Neural cell (in vitro differentiated cells): ENCODE data around the gene TRIM32. TPM values are rescaled to one million over a fixed set of nuclear protein-coding genes. Genes with fewer than 3 reads are reported as not detected.

Source experiments
- H2AFZ ChIP-seq: fragments of 200-600, 300-800 bp; sonication (generic), shearing (Covaris generic); 2 replicates; pipeline ENCODE4 v1.6.0; 2014; ENCODE audit warnings: low read depth, mild to moderate bottlenecking, antibody characterized with exemption, low read length, moderate library complexity
- H3F3A ChIP-seq: fragments of 200-600 bp; shearing (Covaris generic); 2 replicates; pipeline ENCODE4 v1.6.1; 2016; ENCODE audit warnings: mild to moderate bottlenecking, moderate library complexity, mixed read lengths, antibody characterized with exemption, low read length; ENCODE audit not compliant: insufficient read depth, poor library complexity, severe bottlenecking
- H3K27ac ChIP-seq: fragments of 200-600, 300-800 bp; sonication (generic), shearing (Covaris generic); 2 replicates; pipeline ENCODE4 v1.5.1; 2014; ENCODE audit warnings: mild to moderate bottlenecking, low read length, moderate library complexity
- H3K27me3 ChIP-seq: fragments of 300-800, 200-600 bp; sonication (generic), shearing (Covaris generic); 2 replicates; pipeline ENCODE4 v1.6.0; 2014; ENCODE audit warnings: mild to moderate bottlenecking, low read depth, low read length, moderate library complexity; ENCODE audit not compliant: insufficient read depth
- H3K36me3 ChIP-seq: fragments of 300-800, 200-600 bp; sonication (generic), shearing (Covaris generic); 2 replicates; pipeline ENCODE4 v1.5.1; 2014; ENCODE audit warnings: mild to moderate bottlenecking, antibody characterized with exemption, low read length, moderate library complexity; ENCODE audit not compliant: insufficient read depth
- H3K4me2 ChIP-seq: fragments of 300-800, 200-600 bp; sonication (generic), shearing (Covaris generic); 2 replicates; pipeline ENCODE4 v1.6.0; 2014; ENCODE audit warnings: mild to moderate bottlenecking, low read length
- H3K4me3 ChIP-seq: fragments of 300-800, 200-600 bp; sonication (generic), shearing (Covaris generic); 2 replicates; pipeline ENCODE4 v1.5.1; 2014; ENCODE audit warnings: mild to moderate bottlenecking, low read length, moderate library complexity
- H3K79me2 ChIP-seq: fragments of 200-600 bp; shearing (Covaris generic); replicated peaks from 2 replicates; pipeline ENCODE4 v1.6.0; 2014; ENCODE audit warnings: mild to moderate bottlenecking, low read length, moderate library complexity; ENCODE audit not compliant: insufficient read depth
- H3K9ac ChIP-seq: fragments of 300-800, 200-600 bp; sonication (generic), shearing (Covaris generic); 2 replicates; pipeline ENCODE4 v1.6.1; 2016; ENCODE audit warnings: mild to moderate bottlenecking, low read length, mixed read lengths
- H3K9me2 ChIP-seq: fragments of 200-600 bp; shearing (Covaris generic); 2 replicates; pipeline ENCODE4 v1.6.1; 2016; ENCODE audit warnings: mild to moderate bottlenecking, low read length, mixed read lengths; ENCODE audit not compliant: insufficient read depth
- H3K9me3 ChIP-seq: fragments of 200-600, 300-800 bp; sonication (generic), shearing (Covaris generic); 2 replicates; pipeline ENCODE4 v1.6.1; 2016; ENCODE audit warnings: mild to moderate bottlenecking, mixed run types, low read length, moderate library complexity, mixed read lengths
- H4K20me1 ChIP-seq: fragments of 200-600 bp; shearing (Covaris generic); 2 replicates; pipeline ENCODE4 v1.6.1; 2016; ENCODE audit warnings: mild to moderate bottlenecking, mixed run types; ENCODE audit not compliant: insufficient read depth
- EP300 ChIP-seq: fragments of 450-650 bp; conservative IDR thresholded peaks from 2 replicates; pipeline ENCODE4 v1.6.1; 2014; ENCODE audit warnings: antibody characterized with exemption, mild to moderate bottlenecking, moderate library complexity; ENCODE audit not compliant: poor library complexity, severe bottlenecking
- EZH2 ChIP-seq: fragments of 200-600, 300-800 bp; shearing (Covaris generic), sonication (generic); IDR thresholded peaks from 2 replicates; pipeline ENCODE4 v1.6.1; 2014; ENCODE audit warnings: antibody characterized with exemption, low read length, borderline replicate concordance, mild to moderate bottlenecking; ENCODE audit not compliant: insufficient read depth, poor library complexity, severe bottlenecking
- MXI1 ChIP-seq: fragments of 450-650 bp; conservative IDR thresholded peaks from 2 replicates; pipeline ENCODE4 v1.6.1; 2014; ENCODE audit warnings: antibody characterized with exemption, mild to moderate bottlenecking; ENCODE audit not compliant: poor library complexity, severe bottlenecking
- RAD21 ChIP-seq: fragments of 450-650 bp; conservative IDR thresholded peaks from 2 replicates; pipeline ENCODE4 v1.6.1; 2014; ENCODE audit warnings: antibody characterized with exemption, mild to moderate bottlenecking, moderate library complexity
- SMC3 ChIP-seq: fragments of 450-650 bp; conservative IDR thresholded peaks from 2 replicates; pipeline ENCODE4 v1.6.1; 2014; ENCODE audit warnings: antibody characterized with exemption, mild to moderate bottlenecking, moderate library complexity; ENCODE audit not compliant: poor library complexity
- TAF1 ChIP-seq: IDR thresholded peaks from 2 replicates; pipeline ENCODE4 v1.6.1; 2012; ENCODE audit warnings: low read depth
- polyA plus RNA-seq: library from polyadenylated mRNA; depleted of rRNA; stranded (reverse); fragments of >200 nt; gene quantifications from 2 replicates; pipeline ENCODE4 v1.2.3, GENCODE V29; 2014
- TF ChIP-seq, protein P1 (sequence below): fragments of 450-650 bp; IDR thresholded peaks from 2 replicates; pipeline ENCODE4 v1.5.1; 2014; ENCODE audit warnings: antibody characterized with exemption, mild to moderate bottlenecking, moderate library complexity; ENCODE audit not compliant: poor library complexity, severe bottlenecking

Gene TRIM32
- polyA plus RNA-seq, 1 donor from 2014 or later, result 9.1 TPM

DNA sequence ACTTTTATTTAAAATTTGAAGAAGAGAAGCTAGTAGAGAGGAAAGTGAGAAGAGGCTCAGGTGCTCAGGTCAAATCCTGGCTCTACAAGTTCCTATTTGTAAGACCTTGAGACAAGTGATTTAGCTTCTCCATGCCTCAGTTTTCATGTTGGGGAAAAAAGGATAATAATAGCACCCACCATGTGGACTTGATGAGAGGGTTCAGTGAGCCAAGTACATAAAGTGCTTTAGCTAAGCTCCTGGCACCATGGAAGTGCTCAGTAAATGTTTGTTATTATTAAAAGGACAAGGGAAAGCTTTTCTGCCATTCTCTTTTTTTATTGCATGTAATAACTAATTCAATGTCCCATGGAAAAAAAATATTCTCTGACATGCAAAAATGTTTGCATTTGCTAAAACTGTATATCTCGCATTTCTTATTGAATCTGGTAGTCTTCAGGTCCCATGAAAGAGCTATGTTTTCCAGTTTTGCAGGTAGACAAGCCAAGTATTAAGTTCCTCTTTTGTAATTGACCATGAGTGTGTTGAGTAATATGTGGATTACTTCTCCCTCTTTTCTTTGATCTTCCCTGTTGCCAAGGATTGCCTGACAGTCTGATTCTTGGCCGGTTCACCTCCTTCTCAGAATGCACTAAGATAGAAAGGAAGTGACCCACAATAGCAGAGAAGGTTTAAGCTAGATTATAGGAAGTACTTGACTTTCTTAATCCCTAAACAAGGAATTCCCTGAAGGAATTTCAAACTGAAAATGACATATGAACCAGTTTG is 45.6 kb upstream of the TRIM32 start:
- Histone ChIP-seq H3K79me2 (no peaks in the 10 kb centered on the region), H3K27me3 (no peaks in the 10 kb centered on the region), H2AFZ (no peak overlapping the region), H3K36me3 (no peaks in the 10 kb centered on the region), H3K4me3 (no peak overlapping the region), H3K9ac (no peak overlapping the region), H4K20me1 (no peaks in the 10 kb centered on the region), H3F3A (no peaks in the 10 kb centered on the region), H3K4me2 (no peak overlapping the region), H3K9me3 (no peaks in the 10 kb centered on the region), H3K9me2 (no peaks in the 10 kb centered on the region), H3K27ac (no peak overlapping the region)
- no peak for TF ChIP-seq EZH2
- TF ChIP-seq MXI1, result no peak
- TF ChIP-seq, protein P1, sequence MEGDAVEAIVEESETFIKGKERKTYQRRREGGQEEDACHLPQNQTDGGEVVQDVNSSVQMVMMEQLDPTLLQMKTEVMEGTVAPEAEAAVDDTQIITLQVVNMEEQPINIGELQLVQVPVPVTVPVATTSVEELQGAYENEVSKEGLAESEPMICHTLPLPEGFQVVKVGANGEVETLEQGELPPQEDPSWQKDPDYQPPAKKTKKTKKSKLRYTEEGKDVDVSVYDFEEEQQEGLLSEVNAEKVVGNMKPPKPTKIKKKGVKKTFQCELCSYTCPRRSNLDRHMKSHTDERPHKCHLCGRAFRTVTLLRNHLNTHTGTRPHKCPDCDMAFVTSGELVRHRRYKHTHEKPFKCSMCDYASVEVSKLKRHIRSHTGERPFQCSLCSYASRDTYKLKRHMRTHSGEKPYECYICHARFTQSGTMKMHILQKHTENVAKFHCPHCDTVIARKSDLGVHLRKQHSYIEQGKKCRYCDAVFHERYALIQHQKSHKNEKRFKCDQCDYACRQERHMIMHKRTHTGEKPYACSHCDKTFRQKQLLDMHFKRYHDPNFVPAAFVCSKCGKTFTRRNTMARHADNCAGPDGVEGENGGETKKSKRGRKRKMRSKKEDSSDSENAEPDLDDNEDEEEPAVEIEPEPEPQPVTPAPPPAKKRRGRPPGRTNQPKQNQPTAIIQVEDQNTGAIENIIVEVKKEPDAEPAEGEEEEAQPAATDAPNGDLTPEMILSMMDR, result no peak
- TF ChIP-seq RAD21, result no peak
- TF ChIP-seq SMC3, result no peak
- no peak for TF ChIP-seq TAF1

DNA sequence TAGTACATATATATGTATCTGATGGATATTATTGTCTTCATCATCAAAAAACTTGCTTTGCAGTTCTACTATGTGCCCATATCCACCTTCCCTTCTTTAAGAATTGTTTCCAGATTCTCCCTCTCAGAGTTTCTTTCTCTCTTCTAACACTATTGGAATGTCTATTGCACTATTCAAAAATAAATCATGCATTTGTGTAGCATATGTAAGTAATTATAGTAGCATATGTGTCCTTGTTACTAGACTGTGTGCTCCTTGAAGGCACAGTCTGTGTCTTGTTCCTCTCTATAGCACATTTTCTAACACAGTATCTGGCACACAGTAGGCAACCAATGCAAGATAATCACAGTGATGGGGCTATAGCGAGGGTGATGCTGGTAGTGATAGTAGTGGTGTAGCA is 43.4 kb upstream of the TRIM32 start:
- Histone ChIP-seq H3K4me3 (no peak overlapping the region), H2AFZ (no peak overlapping the region), H3K27ac (no peak overlapping the region), H3K9me3 (no peaks in the 10 kb centered on the region), H3K36me3 (no peaks in the 10 kb centered on the region), H3K27me3 (no peaks in the 10 kb centered on the region), H4K20me1 (no peaks in the 10 kb centered on the region), H3K9ac (no peak overlapping the region), H3K9me2 (no peaks in the 10 kb centered on the region), H3F3A (no peaks in the 10 kb centered on the region), H3K4me2 (no peak overlapping the region), H3K79me2 (no peaks in the 10 kb centered on the region)
- TF ChIP-seq MXI1 (no peak), RAD21 (no peak), EP300 (no peak)

DNA sequence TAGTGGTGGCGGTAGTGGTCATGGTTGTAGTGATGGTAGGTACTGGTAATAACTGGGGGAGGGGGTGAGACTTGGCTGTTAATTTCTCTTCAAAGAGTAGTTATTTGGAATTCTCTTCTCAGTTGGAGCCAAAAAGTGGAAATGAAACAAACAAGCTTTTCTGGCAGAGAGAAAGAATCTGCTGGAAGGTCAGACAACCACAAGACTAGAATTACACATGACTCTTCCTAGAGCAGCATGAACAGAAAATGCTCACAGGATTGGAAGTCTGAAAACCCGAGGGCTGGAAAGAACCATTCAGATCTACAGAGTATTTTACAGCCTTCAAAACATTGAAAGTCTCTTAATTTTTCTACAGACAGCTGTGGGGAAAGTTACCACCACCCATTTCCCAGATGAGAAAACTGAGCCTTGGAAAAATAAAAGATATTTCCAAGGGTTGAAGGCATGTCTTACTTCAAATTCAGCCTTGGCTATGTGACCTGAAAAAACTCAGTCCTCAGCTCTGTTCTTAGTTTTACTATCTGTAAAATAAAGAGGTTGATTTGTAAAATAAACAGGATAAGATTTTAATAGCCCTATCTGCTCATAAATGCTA is 42.9 kb upstream of the TRIM32 start:
- no peaks in the 10 kb centered on the region for H3K27me3 ChIP-seq
- no peak overlapping the region for H2AFZ ChIP-seq
- no peaks in the 10 kb centered on the region for H3F3A ChIP-seq
- H3K9me3 ChIP-seq, result no peaks in the 10 kb centered on the region
- no peaks in the 10 kb centered on the region for H3K36me3 ChIP-seq
- H3K4me3 ChIP-seq, result no peak overlapping the region
- H4K20me1 ChIP-seq, result no peaks in the 10 kb centered on the region
- H3K4me2 ChIP-seq, result no peak overlapping the region
- H3K9me2 ChIP-seq, result no peaks in the 10 kb centered on the region
- no peak overlapping the region for H3K9ac ChIP-seq
- no peaks in the 10 kb centered on the region for H3K79me2 ChIP-seq
- TF ChIP-seq MXI1 (no peak), SMC3 (no peak), TAF1 (no peak)
- TF ChIP-seq, protein P1, result no peak
- no peak overlapping the region for H3K27ac ChIP-seq
